Large intestine (tissue), 3 donors: ENCODE measurements around the gene SYNE3. TPM values are rescaled to one million over a fixed set of nuclear protein-coding genes. Genes with fewer than 3 reads are reported as not detected.
A peak's percentile ranks its signal among the peaks of the same experiment; 100 is the strongest.

Experiments used
- DNase-seq, 2 donors: peaks; one replicate each; pipeline versions ENCODE4 v3.0.0 to v3.0.0-alpha.2; 2013
- H3K27ac ChIP-seq: one replicate; pipeline ENCODE4 v1.5.1; 2013; ENCODE audit warnings: low read length
- H3K27me3 ChIP-seq: 2 replicates; pipeline ENCODE4 v1.6.1; 2013; ENCODE audit warnings: low read length; ENCODE audit not compliant: control insufficient read depth, insufficient read depth
- H3K36me3 ChIP-seq: 2 replicates; pipeline ENCODE4 v1.6.1; 2013; ENCODE audit warnings: low read length; ENCODE audit not compliant: control insufficient read depth, insufficient read depth
- H3K4me1 ChIP-seq: one replicate; pipeline ENCODE4 v1.6.1; 2013; ENCODE audit warnings: low read length; ENCODE audit not compliant: control insufficient read depth, insufficient read depth
- H3K4me3 ChIP-seq: one replicate; pipeline ENCODE4 v1.5.1; 2013; ENCODE audit warnings: low read length
- H3K9me3 ChIP-seq: one replicate; pipeline ENCODE4 v1.6.1; 2013; ENCODE audit warnings: mild to moderate bottlenecking, low read depth, low read length, moderate library complexity; ENCODE audit not compliant: control insufficient read depth
- WGBS: methylation state at CpG from one replicate; pipeline ENCODE4 v1.1.5; 2013; ENCODE audit warnings: low lambda C conversion rate; ENCODE audit not compliant: insufficient coverage; 5-methylcytosine and 5-hydroxymethylcytosine counted together
- polyA plus RNA-seq: library from polyadenylated mRNA; unstranded; fragments of 120-200 nt; gene quantifications from one replicate; pipeline ENCODE4 v1.2.1, GENCODE V29; 2013

Gene SYNE3
- polyA plus RNA-seq, 1 donor, result 1.2 TPM

DNA sequence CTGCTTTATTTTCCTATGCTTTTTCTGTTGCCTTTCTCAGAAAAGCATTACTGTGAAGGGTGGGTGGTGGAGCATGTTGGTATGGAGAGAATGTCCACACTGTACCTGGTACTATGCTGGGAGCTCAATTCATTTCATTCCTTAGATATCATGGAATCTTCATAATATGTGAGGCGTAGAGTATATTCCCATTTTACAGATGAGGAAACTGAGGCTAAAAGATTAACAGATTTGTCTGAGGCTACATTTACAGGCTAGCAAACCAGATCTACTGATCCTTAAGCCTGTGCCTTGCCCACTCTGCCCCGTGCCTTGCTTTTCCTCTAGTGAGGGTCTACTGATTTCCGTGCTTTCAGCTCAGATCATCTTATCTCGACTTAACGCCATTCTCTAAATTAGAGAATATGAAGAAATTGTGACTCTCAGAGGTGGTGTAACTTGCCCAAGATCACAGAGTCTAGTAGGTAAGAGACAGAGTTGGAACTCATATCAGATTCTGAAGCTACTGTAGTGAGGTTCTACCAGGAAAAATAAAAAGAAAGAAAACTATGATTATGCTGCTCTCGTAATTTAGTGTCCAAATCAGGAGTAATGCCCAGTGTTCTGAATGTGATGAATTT is 23.9 kb upstream of the SYNE3 start:
- H3K27me3 ChIP-seq, result no peaks in the 10 kb centered on the region
- peaks cover 10% of the 10 kb centered on the region for H3K4me1 ChIP-seq
- H3K36me3 ChIP-seq, result peaks cover 13% of the 10 kb centered on the region
- H3K27ac ChIP-seq, result no peak overlapping the region
- no CpG with 5 or more reads among the region's 6 CpGs for WGBS
- no peak for DNase-seq
- no peaks in the 10 kb centered on the region for H3K9me3 ChIP-seq
- no peak overlapping the region for H3K4me3 ChIP-seq

DNA sequence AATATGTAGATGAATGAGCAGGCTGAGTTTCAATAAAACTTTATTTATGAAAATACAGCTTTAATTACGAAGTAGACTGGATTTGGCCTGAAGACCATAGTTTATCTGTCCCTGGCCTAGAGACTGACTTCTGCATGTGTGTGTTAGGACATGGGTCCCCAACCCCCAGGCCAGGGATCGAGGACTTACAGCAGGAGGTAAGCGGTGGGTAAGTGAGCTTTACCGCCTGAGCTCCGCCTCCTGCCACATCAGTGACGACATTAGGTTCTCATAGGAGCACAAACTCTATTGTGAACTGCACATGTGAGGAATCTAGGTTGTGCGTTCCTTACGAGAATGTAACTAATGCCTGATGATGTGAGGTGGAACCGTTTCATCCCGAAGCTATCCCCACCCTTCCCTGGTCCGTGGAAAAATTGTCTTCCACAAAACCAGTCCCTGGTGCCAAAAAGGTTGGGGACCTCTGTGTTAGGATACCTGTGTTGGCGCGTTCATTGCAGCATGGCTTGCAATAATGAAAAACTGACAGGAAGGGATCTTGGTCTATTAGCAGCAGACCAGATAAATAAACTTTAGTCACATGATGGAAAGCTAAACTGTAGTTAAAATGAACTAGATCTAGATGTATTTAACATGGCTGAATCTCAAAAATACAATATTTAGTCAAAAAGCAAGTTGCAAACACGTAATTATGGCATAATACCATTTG is 22.5 kb upstream of the SYNE3 start:
- Histone ChIP-seq H3K4me1 (peaks cover 10% of the 10 kb centered on the region), H3K36me3 (peaks cover 2% of the 10 kb centered on the region), H3K27ac (no peak overlapping the region), H3K4me3 (no peak overlapping the region), H3K27me3 (no peaks in the 10 kb centered on the region), H3K9me3 (no peaks in the 10 kb centered on the region)
- WGBS, result 100% methylated on average over 1 of the region's 14 CpGs
- no peak for DNase-seq

DNA sequence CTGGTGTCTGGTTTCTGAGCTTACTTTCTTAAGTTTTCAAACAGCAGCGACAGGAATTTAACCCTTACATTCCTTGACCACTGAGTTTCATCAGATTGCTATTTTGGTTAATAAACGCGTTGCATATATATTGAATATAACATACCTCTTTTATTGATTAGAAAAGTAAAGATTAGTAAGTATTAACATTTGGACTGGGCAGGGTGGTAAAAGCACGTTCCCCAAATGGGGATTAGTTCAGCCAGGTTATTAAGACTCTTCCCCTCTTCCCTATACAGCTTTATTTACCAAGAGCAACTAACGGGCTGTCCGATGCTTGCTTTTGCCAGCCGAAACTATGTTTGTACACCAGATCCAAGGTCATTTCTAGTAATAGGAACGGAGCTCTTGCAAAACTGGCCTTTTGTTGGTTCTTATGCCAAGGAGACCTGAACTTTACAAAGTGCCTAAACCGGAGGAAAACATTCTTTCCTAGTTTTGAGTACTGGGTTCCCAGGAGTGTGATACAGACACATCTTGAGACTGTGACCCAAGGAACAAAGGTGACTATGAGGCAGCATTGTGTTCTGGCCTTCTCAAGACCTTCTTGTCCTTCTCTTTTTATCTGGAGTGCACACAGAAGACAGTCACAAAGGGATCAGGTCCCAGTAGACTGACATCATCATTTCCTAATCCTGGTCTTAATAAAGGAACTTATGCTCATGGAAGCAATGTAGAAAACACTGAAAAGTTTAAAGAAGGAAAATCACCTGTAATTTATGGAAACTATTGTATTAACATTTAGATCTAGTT is 21.0 kb upstream of the SYNE3 start:
- H3K4me3 ChIP-seq, result no peak overlapping the region
- H3K4me1 ChIP-seq, result peaks cover 15% of the 10 kb centered on the region
- no peak overlapping the region for H3K27ac ChIP-seq
- DNase-seq, result no peak
- H3K27me3 ChIP-seq, result no peaks in the 10 kb centered on the region
- no peaks in the 10 kb centered on the region for H3K36me3 ChIP-seq
- WGBS, result 52% methylated on average over 2 of the region's 9 CpGs
- H3K9me3 ChIP-seq, result no peaks in the 10 kb centered on the region

- Histone ChIP-seq H3K9me3 (no peaks in the 10 kb centered on the region), H3K4me3 (no peak overlapping the region), H3K36me3 (no peaks in the 10 kb centered on the region), H3K27ac (no peak overlapping the region), H3K27me3 (no peaks in the 10 kb centered on the region), H3K4me1 (peaks cover 15% of the 10 kb centered on the region)
- DNase-seq, result no peak
- WGBS, result 74% methylated on average over 3 of the region's 5 CpGs
Observed at GRCh38 chr14:95536671-95537070, 20.2 kb upstream of the SYNE3 start.

DNA sequence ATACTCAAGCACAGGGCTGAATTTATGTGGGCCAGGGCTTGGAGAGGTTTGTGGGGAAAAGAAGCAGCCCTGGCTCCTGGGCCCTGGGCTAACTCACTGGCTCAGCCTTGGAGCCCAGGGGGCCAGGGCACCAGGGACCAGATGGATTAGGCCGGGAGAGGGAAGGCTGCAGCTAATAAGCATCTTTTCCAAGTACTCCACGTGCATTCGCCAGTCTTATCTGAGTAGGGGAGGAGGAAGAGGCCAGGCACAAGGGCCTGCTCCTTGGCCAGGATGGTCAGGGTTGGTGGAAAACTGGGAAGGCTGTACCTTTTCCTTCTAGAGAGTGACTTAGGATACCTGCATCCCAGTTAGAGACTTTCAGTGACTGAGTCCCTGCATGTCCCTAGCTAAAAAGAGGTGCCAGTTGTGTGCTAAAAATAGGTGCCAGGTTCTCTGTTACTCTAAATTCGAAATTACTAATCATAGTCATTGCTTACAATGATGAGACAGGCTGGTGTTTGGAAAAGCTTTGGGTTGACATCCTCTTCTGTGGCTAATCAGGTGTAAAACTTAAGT is 19.7 kb upstream of the SYNE3 start:
- Histone ChIP-seq H3K4me1 (peaks cover 15% of the 10 kb centered on the region), H3K9me3 (no peaks in the 10 kb centered on the region), H3K36me3 (no peaks in the 10 kb centered on the region), H3K4me3 (peak overlapping the region; percentile 70), H3K27ac (no peak overlapping the region), H3K27me3 (no peaks in the 10 kb centered on the region)
- WGBS, result no CpG with 5 or more reads among the region's 4 CpGs
- DNase-seq, result peak in 1 of 2 donors; percentile 29

DNA sequence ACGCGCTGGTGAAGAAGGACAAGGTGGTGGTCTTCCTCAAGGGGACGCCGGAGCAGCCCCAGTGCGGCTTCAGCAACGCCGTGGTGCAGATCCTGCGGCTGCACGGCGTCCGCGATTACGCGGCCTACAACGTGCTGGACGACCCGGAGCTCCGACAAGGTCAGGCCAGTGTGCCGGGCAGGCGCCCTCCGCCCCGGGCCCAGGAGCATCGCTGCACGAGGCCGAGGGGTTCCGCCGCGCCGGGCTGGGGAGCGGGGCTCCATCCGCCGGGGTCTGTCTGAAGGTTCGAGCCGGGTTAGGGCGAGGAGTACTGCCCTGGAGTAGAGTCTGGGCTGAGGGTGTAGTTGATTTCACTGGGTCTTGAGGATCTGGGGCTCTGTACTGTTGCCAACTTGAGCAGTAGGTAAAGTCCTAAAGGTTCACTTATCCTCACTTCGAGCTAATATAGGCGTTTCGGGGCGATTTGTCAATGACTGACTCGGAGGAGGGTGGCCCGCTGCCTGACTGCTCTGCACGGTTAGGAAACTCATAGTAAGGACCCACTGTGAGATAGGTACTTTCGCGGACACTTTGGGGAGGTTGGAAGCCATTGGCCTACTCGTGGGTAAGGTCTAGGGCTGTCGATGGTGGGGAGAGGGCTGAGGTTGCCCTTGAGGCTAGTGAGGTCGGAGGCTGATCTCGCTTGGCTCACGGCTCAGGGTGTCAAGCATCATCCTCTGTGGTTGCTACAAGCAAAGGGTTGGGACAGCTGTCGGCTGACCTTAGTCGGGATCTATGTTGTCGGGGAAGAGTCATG is 19.0 kb upstream of the SYNE3 start:
- peaks cover 15% of the 10 kb centered on the region for H3K4me1 ChIP-seq
- H3K36me3 ChIP-seq, result no peaks in the 10 kb centered on the region
- no peak overlapping the region for H3K27ac ChIP-seq
- DNase-seq, result peak in 1 of 2 donors; percentile 66
- H3K27me3 ChIP-seq, result no peaks in the 10 kb centered on the region
- no CpG with 5 or more reads among the region's 52 CpGs for WGBS
- H3K9me3 ChIP-seq, result no peaks in the 10 kb centered on the region
- H3K4me3 ChIP-seq, result peak overlapping the region; percentile 70

- Histone ChIP-seq H3K4me3 (peak within 1 kb of the TSS; percentile 94), H3K4me1 (peaks cover 15% of the 10 kb centered on the region), H3K27ac (peak within 1 kb of the TSS; percentile 83), H3K9me3 (no peaks in the 10 kb centered on the region), H3K27me3 (no peaks in the 10 kb centered on the region), H3K36me3 (no peaks in the 10 kb centered on the region)
- WGBS, result 0% methylated on average over 7 of the region's 97 CpGs
- peak; percentile 100 for DNase-seq
Observed at GRCh38 chr14:95534299-95535225, 18.1 kb upstream of the SYNE3 start, which contains the start of gene GLRX5. Gene GLRX5, plus strand, starts transcription at chr14:95535050. Its CDS starts 40 bp downstream, at chr14:95535090.

- no CpG with 5 or more reads among the region's 18 CpGs for WGBS
- Histone ChIP-seq H3K27me3 (no peaks in the 10 kb centered on the region), H3K9me3 (no peaks in the 10 kb centered on the region), H3K27ac (peak overlapping the region; percentile 83), H3K4me3 (peak overlapping the region; percentile 94), H3K4me1 (peaks cover 15% of the 10 kb centered on the region), H3K36me3 (no peaks in the 10 kb centered on the region)
- no peak for DNase-seq
Observed at GRCh38 chr14:95533822-95534221, 17.4 kb upstream of the SYNE3 start.

DNA sequence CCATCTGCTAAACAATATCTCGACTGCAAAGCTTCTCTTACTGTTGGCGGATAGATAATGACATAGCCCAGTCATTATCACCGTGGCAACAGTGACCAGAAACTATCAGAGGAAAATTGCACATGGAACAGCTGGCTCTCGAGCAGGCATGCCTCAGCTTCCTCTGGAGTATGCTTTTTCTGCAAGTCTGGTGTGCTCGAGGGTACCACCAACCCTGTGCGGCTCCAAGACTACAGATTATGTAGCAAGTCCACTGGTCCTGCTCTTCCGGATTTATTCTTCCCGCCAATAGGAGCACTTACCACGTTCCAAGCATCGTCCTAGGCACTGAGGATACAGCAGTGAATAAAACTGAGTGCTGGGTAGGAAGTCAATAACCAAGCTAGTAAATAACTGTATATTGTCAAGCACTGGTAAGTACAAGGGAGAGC is 17.0 kb upstream of the SYNE3 start:
- peak in 1 of 2 donors; percentile 40 for DNase-seq
- Histone ChIP-seq H3K27ac (peak overlapping the region; percentile 83), H3K36me3 (no peaks in the 10 kb centered on the region), H3K9me3 (no peaks in the 10 kb centered on the region), H3K4me3 (peak overlapping the region; percentile 94), H3K4me1 (peaks cover 15% of the 10 kb centered on the region), H3K27me3 (no peaks in the 10 kb centered on the region)
- no CpG with 5 or more reads among the region's 10 CpGs for WGBS
